GM23338 (cell line): ENCODE data around the gene NCCRP1. TPM values are rescaled to one million over a fixed set of nuclear protein-coding genes. Genes with fewer than 3 reads are reported as not detected.

Experiments used
- ATAC-seq: fragments of 200-7000 bp; cut with Tn5 transposase; 3 replicates; pipeline ENCODE4 v1.9.1; 2020
- DNase-seq: peaks from one replicate; pipeline ENCODE4 v3.0.0-alpha.2; 2015; ENCODE audit warnings: low spot score
- H2AFZ ChIP-seq: fragments of 200-600 bp; sonication (generic); 2 replicates; pipeline ENCODE4 v1.8.0; 2016; ENCODE audit warnings: antibody characterized with exemption, mild to moderate bottlenecking, moderate library complexity
- H3F3A ChIP-seq: fragments of 200-600 bp; sonication (generic); replicated peaks from 2 replicates; pipeline ENCODE4 v1.8.0; 2017; ENCODE audit warnings: antibody characterized with exemption, mixed run types, low read depth
- H3K27ac ChIP-seq: fragments of 200-600 bp; sonication (generic); 2 replicates; pipeline ENCODE4 v1.6.1; 2016; ENCODE audit warnings: low read depth
- H3K27me3 ChIP-seq: fragments of 200-600 bp; sonication (generic); 2 replicates; pipeline ENCODE4 v1.8.0; 2016; ENCODE audit warnings: mild to moderate bottlenecking, mixed run types, moderate library complexity; ENCODE audit not compliant: insufficient read depth
- H3K36me3 ChIP-seq: fragments of 200-600 bp; sonication (generic); 2 replicates; pipeline ENCODE4 v1.8.0; 2016; ENCODE audit warnings: mild to moderate bottlenecking; ENCODE audit not compliant: insufficient read depth
- H3K4me1 ChIP-seq: fragments of 200-600 bp; sonication (generic); 2 replicates; pipeline ENCODE4 v1.8.0; 2016; ENCODE audit warnings: mild to moderate bottlenecking, moderate library complexity; ENCODE audit not compliant: insufficient read depth
- H3K4me2 ChIP-seq: fragments of 200-600 bp; sonication (generic); 2 replicates; pipeline ENCODE4 v1.7.1; 2017; ENCODE audit warnings: mixed run types
- H3K4me3 ChIP-seq: fragments of 200-600 bp; sonication (generic); 2 replicates; pipeline ENCODE4 v1.6.1; 2016; ENCODE audit warnings: mixed run types
- H3K79me2 ChIP-seq: fragments of 200-600 bp; sonication (generic); replicated peaks from 2 replicates; pipeline ENCODE4 v1.8.0; 2017; ENCODE audit warnings: mild to moderate bottlenecking; ENCODE audit not compliant: insufficient read depth
- H3K9me2 ChIP-seq: fragments of 200-600 bp; sonication (generic); 2 replicates; pipeline ENCODE4 v1.8.0; 2017; ENCODE audit not compliant: insufficient read depth
- H4K20me1 ChIP-seq: fragments of 200-600 bp; sonication (generic); replicated peaks from 2 replicates; pipeline ENCODE4 v1.8.0; 2017; ENCODE audit warnings: mild to moderate bottlenecking; ENCODE audit not compliant: insufficient read depth
- H3K27ac Mint-ChIP-seq: 2 replicates; pipeline ENCODE4 v1.8.0; 2020; ENCODE audit warnings: inconsistent platforms, mild to moderate bottlenecking, moderate library complexity, mixed read lengths
- H3K27me3 Mint-ChIP-seq: 3 replicates; pipeline ENCODE4 v1.8.0; 2022; ENCODE audit warnings: low read depth, mild to moderate bottlenecking, moderate library complexity, mixed read lengths, inconsistent platforms; ENCODE audit not compliant: insufficient read depth, poor library complexity
- H3K36me3 Mint-ChIP-seq: 3 replicates; pipeline ENCODE4 v1.8.0; 2021; ENCODE audit warnings: low read depth, mild to moderate bottlenecking, inconsistent platforms, moderate library complexity, mixed read lengths
- H3K4me1 Mint-ChIP-seq: 3 replicates; pipeline ENCODE4 v1.8.0; 2020; ENCODE audit warnings: mild to moderate bottlenecking, inconsistent platforms, mixed read lengths
- H3K4me3 Mint-ChIP-seq: 3 replicates; pipeline ENCODE4 v1.8.0; 2021; ENCODE audit warnings: moderate library complexity, mild to moderate bottlenecking, inconsistent platforms, mixed read lengths
- H3K9me3 Mint-ChIP-seq: 3 replicates; pipeline ENCODE4 v1.8.0; 2020; ENCODE audit warnings: moderate library complexity, mild to moderate bottlenecking, inconsistent platforms, mixed read lengths
- CREB1 ChIP-seq: fragments of 250-450 bp; sonication (Bioruptor Pico); IDR thresholded peaks from 2 replicates; pipeline ENCODE4 v1.5.0; 2020; ENCODE audit warnings: low read depth, mild to moderate bottlenecking, moderate library complexity
- CTCF ChIP-seq, 2 experiments: fragments of 200-600 bp in 1 of 2; sonication (generic) in 1 of 2; conservative IDR thresholded peaks; 2 replicates each; pipeline versions ENCODE4 v1.5.1 to v1.6.1; 2016 to 2017; ENCODE audit warnings: antibody characterized with exemption in 2 of 2, low read depth in 2 of 2, mild to moderate bottlenecking in 2 of 2, moderate library complexity in 1 of 2
- EZH2phosphoT487 ChIP-seq: fragments of 200-600 bp; sonication (generic); IDR thresholded peaks from one replicate; pipeline ENCODE4 v1.8.1; 2018; ENCODE audit warnings: antibody characterized with exemption; ENCODE audit not compliant: unreplicated experiment
- JUNB ChIP-seq: IDR thresholded peaks from one replicate; pipeline ENCODE4 v1.6.1; 2016; ENCODE audit warnings: antibody characterized with exemption; ENCODE audit not compliant: unreplicated experiment
- NANOG ChIP-seq: IDR thresholded peaks from 2 replicates; pipeline ENCODE4 v1.6.1; 2016; ENCODE audit warnings: antibody characterized with exemption, borderline replicate concordance
- POLR2AphosphoS5 ChIP-seq: IDR thresholded peaks from 2 replicates; pipeline ENCODE4 v1.6.1; 2016; ENCODE audit warnings: antibody characterized with exemption, low read depth
- ZNF114 ChIP-seq: fragments of 250-450 bp; sonication (Bioruptor Pico); IDR thresholded peaks from 2 replicates; pipeline ENCODE4 v1.5.0; 2020; ENCODE audit warnings: mild to moderate bottlenecking, moderate library complexity
- ZNF331 ChIP-seq: fragments of 250-450 bp; sonication (Bioruptor Pico); IDR thresholded peaks from 2 replicates; pipeline ENCODE4 v1.5.0; 2020; ENCODE audit warnings: low read depth, mild to moderate bottlenecking, moderate library complexity
- polyA plus RNA-seq: library from polyadenylated mRNA; unstranded; fragments of >200 nt; fragmentation: Nextera tagmentation; extraction: Ambion mirVana; gene quantifications from 2 replicates; pipeline ENCODE4 v1.2.1, GENCODE V29; 2016
- total RNA-seq: library from RNA; depleted of rRNA; stranded (reverse); fragments of >200 nt; shearing (Covaris generic); gene quantifications from 2 replicates; pipeline ENCODE4 v1.2.3, GENCODE V29; 2014
- TF ChIP-seq, protein P1 (sequence below): IDR thresholded peaks from 2 replicates; pipeline ENCODE4 v1.6.1; 2016; ENCODE audit warnings: antibody characterized with exemption

NCCRP1 gene
- total and polyA plus RNA-seq, 2 experiments from 2014 or later: 3.6 to 6.2 TPM

DNA sequence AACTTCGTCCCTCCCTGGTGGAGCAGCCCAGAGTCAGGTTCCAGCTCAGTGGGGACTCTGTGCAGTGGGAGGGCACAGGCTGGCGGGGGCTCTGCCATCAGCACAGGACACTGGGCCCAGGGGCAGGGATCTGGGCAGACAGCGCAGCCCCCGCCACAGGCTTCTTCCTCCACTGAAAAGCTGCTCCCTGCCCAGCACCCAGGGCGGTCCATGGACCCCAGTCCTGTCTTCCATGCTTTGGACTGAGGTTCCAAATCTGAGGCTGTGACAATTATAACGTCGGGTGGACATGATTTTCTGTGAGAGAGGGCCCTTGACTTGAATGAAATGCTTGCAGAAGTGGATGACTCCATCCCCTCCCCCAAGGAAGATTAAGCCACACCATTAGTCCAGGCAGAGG is 21.2 kb upstream of the NCCRP1 start:
- DNase-seq: no peak
- no peaks in the 10 kb centered on the region for H3K4me1 ChIP-seq
- H3K27ac Mint-ChIP-seq: no peak overlapping the region
- ATAC-seq: no peak
- TF ChIP-seq ZNF331 (CRISPR knock-in tag) (no peak), POLR2AphosphoS5 (no peak), CREB1 (CRISPR knock-in tag) (no peak)
- TF ChIP-seq, protein P1, sequence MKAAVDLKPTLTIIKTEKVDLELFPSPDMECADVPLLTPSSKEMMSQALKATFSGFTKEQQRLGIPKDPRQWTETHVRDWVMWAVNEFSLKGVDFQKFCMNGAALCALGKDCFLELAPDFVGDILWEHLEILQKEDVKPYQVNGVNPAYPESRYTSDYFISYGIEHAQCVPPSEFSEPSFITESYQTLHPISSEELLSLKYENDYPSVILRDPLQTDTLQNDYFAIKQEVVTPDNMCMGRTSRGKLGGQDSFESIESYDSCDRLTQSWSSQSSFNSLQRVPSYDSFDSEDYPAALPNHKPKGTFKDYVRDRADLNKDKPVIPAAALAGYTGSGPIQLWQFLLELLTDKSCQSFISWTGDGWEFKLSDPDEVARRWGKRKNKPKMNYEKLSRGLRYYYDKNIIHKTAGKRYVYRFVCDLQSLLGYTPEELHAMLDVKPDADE: no peak
- no peak overlapping the region for H3K4me3 ChIP-seq
- peaks cover 1% of the 10 kb centered on the region; the same call in 1 of the 2 replicates for H4K20me1 ChIP-seq
- no peaks in the 10 kb centered on the region; the same call in 1 of the 2 replicates for H3K36me3 ChIP-seq
- no peaks in the 10 kb centered on the region; the same call in 2 of the 3 replicates for H3K36me3 Mint-ChIP-seq
- H3K79me2 ChIP-seq: no peaks in the 10 kb centered on the region
- no peak overlapping the region for H2AFZ ChIP-seq
- no peaks in the 10 kb centered on the region for H3K9me2 ChIP-seq
- H3K4me3 Mint-ChIP-seq: no peak overlapping the region
- H3K4me2 ChIP-seq: no peak overlapping the region
- no peaks in the 10 kb centered on the region for H3K9me3 Mint-ChIP-seq
- peaks cover 2% of the 10 kb centered on the region for H3K27me3 Mint-ChIP-seq
- no peaks in the 10 kb centered on the region for H3K27me3 ChIP-seq
- no peak overlapping the region for H3K27ac ChIP-seq
- no peaks in the 10 kb centered on the region for H3K4me1 Mint-ChIP-seq
- no peaks in the 10 kb centered on the region for H3F3A ChIP-seq

DNA sequence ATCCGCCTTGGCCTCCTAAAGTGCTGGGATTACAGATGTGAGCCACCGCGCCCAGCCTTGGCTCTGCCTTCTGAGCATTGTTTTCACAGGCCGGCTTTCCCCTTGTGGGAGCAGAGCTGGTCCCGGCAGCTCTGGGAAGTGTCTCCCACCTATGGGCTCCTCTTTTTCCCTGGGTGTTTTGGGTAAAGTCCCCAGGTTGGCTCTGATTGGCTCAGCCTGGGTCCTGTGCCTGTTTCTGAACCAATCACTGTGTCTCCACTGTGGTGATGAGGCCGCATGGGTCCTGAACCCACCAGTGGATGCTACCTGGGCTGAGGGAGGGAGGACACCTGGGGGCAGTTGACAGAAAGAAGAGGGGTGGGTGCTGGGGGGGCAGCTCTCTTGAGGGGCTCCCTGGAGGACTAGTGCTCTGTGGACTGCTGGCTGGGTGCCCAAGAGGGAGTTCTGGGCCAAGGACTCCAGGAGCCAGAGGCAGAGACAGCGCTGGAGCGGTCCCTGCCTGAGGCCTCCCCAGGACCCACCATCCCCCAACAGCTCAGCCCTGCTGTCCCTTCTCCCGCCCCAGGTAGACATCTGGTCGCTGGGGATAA is 19.6 kb upstream of the NCCRP1 start:
- DNase-seq (no peak), ATAC-seq (no peak; the same call in 2 of the 3 replicates)
- Histone ChIP-seq H3K27me3 (no peaks in the 10 kb centered on the region), H3K79me2 (no peaks in the 10 kb centered on the region), H3F3A (no peaks in the 10 kb centered on the region), H3K27ac (no peak overlapping the region), H2AFZ (no peak overlapping the region), H3K4me2 (no peak overlapping the region), H3K4me3 (no peak overlapping the region), H3K4me1 (no peaks in the 10 kb centered on the region), H4K20me1 (0 out of 2 replicates have a peak, but pooled peaks cover 2% of the 10 kb centered on the region), H3K9me2 (no peaks in the 10 kb centered on the region), H3K36me3 (no peaks in the 10 kb centered on the region; the same call in 1 of the 2 replicates)
- Mint-ChIP-seq H3K27me3 (peaks cover 2% of the 10 kb centered on the region), H3K4me1 (no peaks in the 10 kb centered on the region), H3K36me3 (no peaks in the 10 kb centered on the region; the same call in 2 of the 3 replicates), H3K9me3 (no peaks in the 10 kb centered on the region), H3K27ac (no peak overlapping the region), H3K4me3 (no peak overlapping the region)
- TF ChIP-seq CTCF (conservative IDR thresholded peaks at IDR 0.05; ENCODE audit: low read depth in 2 of 2): no peak

- Histone ChIP-seq H3K27me3 (no peaks in the 10 kb centered on the region), H3F3A (no peaks in the 10 kb centered on the region), H3K27ac (no peak overlapping the region), H3K79me2 (no peaks in the 10 kb centered on the region), H3K4me3 (no peak overlapping the region), H3K4me2 (no peak overlapping the region), H3K4me1 (no peaks in the 10 kb centered on the region), H3K9me2 (no peaks in the 10 kb centered on the region), H3K36me3 (no peaks in the 10 kb centered on the region; the same call in 1 of the 2 replicates), H2AFZ (no peak overlapping the region), H4K20me1 (0 out of 2 replicates have a peak, but pooled peaks cover 2% of the 10 kb centered on the region)
- no peaks in the 10 kb centered on the region for H3K4me1 Mint-ChIP-seq
- no peak overlapping the region for H3K4me3 Mint-ChIP-seq
- H3K27me3 Mint-ChIP-seq: peaks cover 2% of the 10 kb centered on the region
- ATAC-seq (no peak), DNase-seq (no peak)
- no peaks in the 10 kb centered on the region; the same call in 2 of the 3 replicates for H3K36me3 Mint-ChIP-seq
- no peak overlapping the region for H3K27ac Mint-ChIP-seq
- no peaks in the 10 kb centered on the region for H3K9me3 Mint-ChIP-seq
- no peak for TF ChIP-seq EZH2phosphoT487
- no peak for TF ChIP-seq ZNF114 (CRISPR knock-in tag)
- TF ChIP-seq JUNB: no peak
- TF ChIP-seq CREB1 (CRISPR knock-in tag): no peak
- TF ChIP-seq, protein P1: no peak
- TF ChIP-seq POLR2AphosphoS5: no peak
- TF ChIP-seq NANOG: no peak
Measured at GRCh38 chr19:39177736-39178135, 19.0 kb upstream of the NCCRP1 start.
